Mesendoderm (in vitro differentiated cells): ENCODE measurements around the gene TRERF1.

Experiments
- DNase-seq: peaks from one replicate; pipeline ENCODE4 v3.0.0; 2013
- H2AK5ac ChIP-seq: 2 replicates; pipeline ENCODE4 v1.6.1; 2013; ENCODE audit warnings: low read length, inconsistent platforms
- H2BK120ac ChIP-seq: 2 replicates; pipeline ENCODE4 v1.6.1; 2013; ENCODE audit warnings: low read depth, mild to moderate bottlenecking, low read length, moderate library complexity, mixed read lengths
- H2BK15ac ChIP-seq: replicated peaks from 2 replicates; pipeline ENCODE4 v1.6.1; 2013; ENCODE audit warnings: low read depth, mild to moderate bottlenecking, moderate library complexity
- H2BK5ac ChIP-seq: 2 replicates; pipeline ENCODE4 v1.6.1; 2013; ENCODE audit warnings: low read length, inconsistent platforms
- H3K18ac ChIP-seq: 2 replicates; pipeline ENCODE4 v1.6.1; 2013; ENCODE audit warnings: mild to moderate bottlenecking, low read length, mixed read lengths
- H3K23ac ChIP-seq: one replicate; pipeline ENCODE4 v1.6.1; 2013; ENCODE audit warnings: low read length
- H3K27ac ChIP-seq: 2 replicates; pipeline ENCODE4 v1.5.1; 2013; ENCODE audit warnings: low read depth, mild to moderate bottlenecking, inconsistent platforms, low read length, moderate library complexity
- H3K27me3 ChIP-seq: 2 replicates; pipeline ENCODE4 v1.6.1; 2013; ENCODE audit warnings: low read length, control low read depth, mild to moderate bottlenecking, inconsistent platforms; ENCODE audit not compliant: insufficient read depth, poor library complexity
- H3K36me3 ChIP-seq: 2 replicates; pipeline ENCODE4 v1.6.1; 2013; ENCODE audit warnings: low read length, inconsistent platforms; ENCODE audit not compliant: control insufficient read depth, insufficient read depth
- H3K4ac ChIP-seq: one replicate; pipeline ENCODE4 v1.6.1; 2013; ENCODE audit warnings: low read depth, mild to moderate bottlenecking, low read length, moderate library complexity
- H3K4me1 ChIP-seq: 2 replicates; pipeline ENCODE4 v1.6.1; 2013; ENCODE audit warnings: low read depth, low read length, inconsistent platforms; ENCODE audit not compliant: control insufficient read depth
- H3K4me2 ChIP-seq: 2 replicates; pipeline ENCODE4 v1.6.1; 2013; ENCODE audit warnings: low read length
- H3K4me3 ChIP-seq: 2 replicates; pipeline ENCODE4 v1.5.1; 2013; ENCODE audit warnings: mild to moderate bottlenecking, low read length
- H3K56ac ChIP-seq: one replicate; pipeline ENCODE4 v1.6.1; 2013; ENCODE audit warnings: low read length
- H3K79me1 ChIP-seq: 2 replicates; pipeline ENCODE4 v1.6.1; 2013; ENCODE audit warnings: low read length, inconsistent platforms
- H3K79me2 ChIP-seq: 2 replicates; pipeline ENCODE4 v1.6.1; 2013; ENCODE audit warnings: mild to moderate bottlenecking, low read length; ENCODE audit not compliant: control insufficient read depth, insufficient read depth
- H3K9ac ChIP-seq: 2 replicates; pipeline ENCODE4 v1.6.1; 2013; ENCODE audit warnings: low read length, inconsistent platforms
- H4K5ac ChIP-seq: one replicate; pipeline ENCODE4 v1.6.1; 2013; ENCODE audit warnings: low read length
- H4K8ac ChIP-seq: one replicate; pipeline ENCODE4 v1.6.1; 2013; ENCODE audit warnings: low read depth, mild to moderate bottlenecking, control low read depth, low read length, moderate library complexity
- WGBS: extraction: QIAGEN DNeasy Blood & Tissue Kit; methylation state at CpG from one replicate; pipeline ENCODE4 v1.1.7; 2013; ENCODE audit warnings: low lambda C conversion rate, missing lambda C conversion rate; ENCODE audit not compliant: insufficient coverage; ENCODE audit errors: extremely low coverage; 5-methylcytosine and 5-hydroxymethylcytosine counted together

TRERF1 gene

DNA sequence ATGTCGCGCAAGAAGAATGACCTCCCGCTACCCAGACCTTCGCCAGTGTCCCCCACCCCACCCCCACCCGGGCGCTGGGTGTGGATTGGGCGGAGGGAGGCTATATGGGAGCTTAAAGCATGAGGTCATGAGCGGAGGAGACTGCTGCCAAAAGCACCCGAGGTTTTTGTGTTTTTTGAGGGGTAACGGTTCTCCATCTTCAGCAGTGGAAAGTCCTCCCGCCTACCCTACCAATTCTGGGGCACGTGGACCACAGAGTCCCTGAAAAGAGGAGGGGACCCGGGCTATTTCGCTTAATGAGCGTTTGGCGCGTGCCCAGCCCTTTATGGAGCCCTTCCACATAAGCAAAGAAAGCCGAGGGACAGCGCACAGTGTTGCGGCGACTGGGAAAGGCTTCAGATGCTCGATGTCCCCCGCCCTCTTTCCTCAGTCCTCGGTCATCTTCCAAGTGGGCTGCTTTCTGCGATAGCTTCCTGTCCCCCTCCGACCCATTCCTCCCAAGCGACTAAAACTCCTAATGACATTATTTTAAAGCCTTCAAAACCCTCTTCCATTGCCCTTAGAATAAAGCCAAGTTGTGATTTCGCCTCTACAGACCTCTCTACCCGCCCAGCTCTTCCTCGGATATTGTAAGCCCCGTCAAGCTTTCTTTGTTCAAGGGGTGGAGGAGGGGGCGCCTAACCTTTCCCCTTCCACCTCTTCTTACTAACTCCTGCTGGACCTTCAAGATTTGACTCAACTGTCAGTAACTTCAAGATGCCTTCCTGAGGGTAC lies 2.1 kb upstream of the TRERF1 start:
- peak overlapping the region; percentile 89 for H3K23ac ChIP-seq
- H2BK15ac ChIP-seq, result no peak overlapping the region
- peak overlapping the region; percentile 54 for H3K4me3 ChIP-seq
- no peak overlapping the region for H3K4ac ChIP-seq
- peak overlapping the region; percentile 100 for H3K56ac ChIP-seq
- no peak overlapping the region for H4K5ac ChIP-seq
- H3K36me3 ChIP-seq, result no peaks in the 10 kb centered on the region
- no peaks in the 10 kb centered on the region for H3K79me1 ChIP-seq
- H3K18ac ChIP-seq, result peak overlapping the region; percentile 53
- DNase-seq, result peak; percentile 87
- H3K79me2 ChIP-seq, result peaks cover 2% of the 10 kb centered on the region
- H2AK5ac ChIP-seq, result no peak overlapping the region
- peak overlapping the region; percentile 99 for H3K27ac ChIP-seq
- H3K4me2 ChIP-seq, result peak overlapping the region; percentile 96
- no CpG with 5 or more reads among the region's 32 CpGs for WGBS
- H4K8ac ChIP-seq, result peak overlapping the region; percentile 97
- H3K4me1 ChIP-seq, result peaks cover 11% of the 10 kb centered on the region
- H3K9ac ChIP-seq, result peak overlapping the region; percentile 96
- no peaks in the 10 kb centered on the region for H3K27me3 ChIP-seq
- H2BK5ac ChIP-seq, result peak overlapping the region; percentile 82
- peak overlapping the region; percentile 75 for H2BK120ac ChIP-seq

DNA sequence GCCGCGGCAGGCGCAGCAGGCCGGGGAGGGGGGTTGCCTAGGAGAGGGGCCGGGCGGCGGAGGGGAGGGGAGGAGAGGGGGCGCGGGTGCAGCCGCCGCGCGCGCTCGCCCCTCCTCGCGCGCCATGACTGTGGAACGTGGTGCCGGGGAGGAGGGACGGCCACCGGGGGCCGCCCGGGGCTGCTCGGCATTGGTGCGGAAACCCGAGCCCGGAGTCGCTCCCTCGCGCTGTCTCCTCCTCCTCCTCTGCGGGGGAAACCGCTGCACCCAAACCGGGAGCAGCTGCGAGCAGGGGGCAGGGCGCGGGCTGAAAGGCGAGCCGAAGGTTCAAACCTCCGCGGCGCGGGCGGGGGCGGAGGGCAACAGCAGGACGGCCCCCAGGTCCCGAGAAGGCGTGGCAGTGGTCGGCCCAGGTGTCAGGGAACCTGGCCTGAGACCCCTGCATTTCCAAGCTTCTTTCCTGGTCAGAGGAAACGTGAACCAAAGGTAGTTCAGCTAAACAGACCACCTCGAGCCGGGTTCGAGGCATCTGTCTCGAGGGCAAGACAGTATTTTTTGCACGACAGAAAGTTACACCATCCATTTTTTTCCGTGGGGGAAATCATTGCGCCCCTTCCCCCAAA lies 1.4 kb upstream of the TRERF1 start:
- H3K4me2 ChIP-seq, result peak overlapping the region; percentile 96
- no peak overlapping the region for H2BK15ac ChIP-seq
- H2AK5ac ChIP-seq, result no peak overlapping the region
- no CpG with 5 or more reads among the region's 57 CpGs for WGBS
- peak overlapping the region; percentile 92 for H3K4ac ChIP-seq
- peak; percentile 94 for DNase-seq
- peak overlapping the region; percentile 97 for H4K8ac ChIP-seq
- H3K4me1 ChIP-seq, result peaks cover 11% of the 10 kb centered on the region
- peak overlapping the region; percentile 99 for H3K27ac ChIP-seq
- peak overlapping the region; percentile 45 for H3K23ac ChIP-seq
- no peak overlapping the region for H4K5ac ChIP-seq
- H3K27me3 ChIP-seq, result no peaks in the 10 kb centered on the region
- peak overlapping the region; percentile 76 for H2BK5ac ChIP-seq
- peaks cover 7% of the 10 kb centered on the region for H3K79me2 ChIP-seq
- H2BK120ac ChIP-seq, result peak overlapping the region; percentile 66
- H3K18ac ChIP-seq, result peak overlapping the region; percentile 99
- H3K9ac ChIP-seq, result peak overlapping the region; percentile 96
- no peaks in the 10 kb centered on the region for H3K36me3 ChIP-seq
- H3K56ac ChIP-seq, result peak overlapping the region; percentile 100
- H3K79me1 ChIP-seq, result no peaks in the 10 kb centered on the region
- H3K4me3 ChIP-seq, result peak overlapping the region; percentile 95

DNA sequence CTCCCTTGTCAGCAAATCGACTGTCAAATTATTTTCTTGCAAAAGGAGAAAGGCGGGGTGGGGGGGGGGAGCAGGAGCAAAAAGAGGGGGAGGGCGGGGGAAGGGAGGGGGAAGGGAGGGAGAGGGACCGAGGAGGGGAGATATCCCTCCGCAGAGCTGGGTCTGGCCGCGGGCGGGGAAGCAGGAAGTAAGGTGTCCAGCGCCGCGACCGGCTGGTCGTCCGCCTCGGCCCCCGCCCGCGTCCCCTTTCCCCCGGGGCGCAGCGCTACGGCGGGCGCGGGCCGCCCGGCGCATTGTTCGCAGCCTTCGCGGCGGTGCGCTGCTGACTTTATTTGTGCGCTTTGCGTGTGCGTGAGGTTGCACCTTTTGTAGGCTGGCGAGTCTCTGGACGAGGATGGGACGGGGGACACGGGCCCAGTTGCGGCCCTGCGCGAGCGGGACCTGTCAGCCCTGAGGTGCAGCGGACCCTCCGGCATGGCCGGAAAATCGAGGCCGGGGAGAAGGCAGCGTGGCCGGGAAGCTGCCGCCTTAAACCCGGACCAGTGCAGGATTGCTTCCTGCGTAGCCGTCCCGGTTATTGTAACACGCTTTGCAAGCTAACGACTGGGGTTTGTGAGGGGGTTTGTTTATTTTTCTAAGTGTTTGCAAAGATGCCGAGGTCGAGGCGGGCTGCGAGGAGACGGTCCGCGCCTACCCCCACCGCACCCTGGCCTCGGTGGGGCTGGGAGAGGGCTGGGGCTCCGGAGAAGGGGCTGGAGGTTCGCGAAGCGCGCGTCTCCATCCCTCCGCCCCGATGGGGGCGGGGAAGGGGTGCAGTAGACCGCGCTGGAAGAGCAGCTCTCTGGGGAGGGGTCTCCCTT lies 675 bp upstream of the TRERF1 start:
- H4K5ac ChIP-seq, result no peak overlapping the region
- H3K4ac ChIP-seq, result peak overlapping the region; percentile 92
- peak; percentile 95 for DNase-seq
- peak overlapping the region; percentile 87 for H4K8ac ChIP-seq
- H2AK5ac ChIP-seq, result peak overlapping the region; percentile 43
- no peak overlapping the region for H2BK15ac ChIP-seq
- peak overlapping the region; percentile 82 for H3K4me2 ChIP-seq
- peak overlapping the region; percentile 99 for H3K18ac ChIP-seq
- H3K4me1 ChIP-seq, result peaks cover 11% of the 10 kb centered on the region
- no peaks in the 10 kb centered on the region for H3K27me3 ChIP-seq
- H3K27ac ChIP-seq, result peak overlapping the region; percentile 99
- peaks cover 10% of the 10 kb centered on the region for H3K79me2 ChIP-seq
- H3K9ac ChIP-seq, result peak overlapping the region; percentile 96
- peak overlapping the region; percentile 95 for H2BK5ac ChIP-seq
- H3K4me3 ChIP-seq, result peak overlapping the region; percentile 95
- peak overlapping the region; percentile 100 for H3K23ac ChIP-seq
- H3K56ac ChIP-seq, result peak overlapping the region; percentile 100
- no peak overlapping the region for H2BK120ac ChIP-seq
- H3K79me1 ChIP-seq, result no peaks in the 10 kb centered on the region
- no CpG with 5 or more reads among the region's 78 CpGs for WGBS
- H3K36me3 ChIP-seq, result no peaks in the 10 kb centered on the region

DNA sequence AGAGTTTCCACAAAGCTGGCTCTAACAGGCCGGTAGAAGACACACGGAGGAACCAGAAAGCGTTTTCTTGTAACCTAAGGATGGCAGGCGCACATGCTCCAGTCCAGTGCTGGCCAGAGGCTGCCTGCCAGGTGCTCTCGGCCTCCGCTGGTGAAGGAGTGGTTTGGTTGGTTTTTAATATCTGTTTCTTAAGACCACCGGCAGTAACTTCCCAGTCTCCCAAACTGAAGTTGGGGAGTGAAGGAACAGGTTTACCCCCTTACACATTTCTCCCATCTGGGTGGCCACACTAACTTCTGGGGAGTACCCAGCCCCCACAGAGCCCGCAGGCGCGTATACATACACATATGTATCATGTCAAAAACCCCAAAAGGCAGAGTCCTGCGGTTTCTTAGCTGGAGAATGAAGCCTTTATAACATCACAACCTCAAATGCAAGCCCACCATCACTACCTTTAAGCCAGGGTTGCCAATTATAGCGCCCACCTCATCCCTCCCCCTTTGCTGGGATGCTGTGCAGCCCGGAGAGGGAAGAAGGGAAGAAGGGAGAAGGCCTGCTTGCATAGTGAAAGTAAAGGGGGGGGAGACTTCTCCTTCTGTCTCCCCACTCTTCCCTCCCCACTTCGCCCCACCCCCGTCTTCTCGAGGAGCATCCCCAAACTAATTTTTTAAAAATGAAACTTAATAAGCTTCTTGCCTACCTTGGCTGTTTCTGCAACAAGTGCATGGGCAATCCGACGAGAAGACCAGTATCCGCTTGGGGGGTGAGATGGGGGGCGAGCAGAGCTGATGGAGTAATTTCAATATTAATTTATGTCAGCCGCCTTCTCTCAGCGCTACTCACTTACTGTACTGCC lies 1.0 kb downstream of the TRERF1 start:
- Histone ChIP-seq H4K8ac (no peak overlapping the region), H2BK15ac (no peak overlapping the region), H3K4me2 (peak overlapping the region; percentile 79), H2BK120ac (no peak overlapping the region), H3K79me1 (no peaks in the 10 kb centered on the region), H2BK5ac (no peak overlapping the region), H3K4me3 (peak overlapping the region; percentile 63), H3K4me1 (peaks cover 9% of the 10 kb centered on the region), H3K18ac (peak overlapping the region; percentile 46), H3K23ac (no peak overlapping the region), H4K5ac (no peak overlapping the region), H3K56ac (peak overlapping the region; percentile 88), H2AK5ac (no peak overlapping the region), H3K4ac (no peak overlapping the region), H3K79me2 (peaks cover 16% of the 10 kb centered on the region), H3K9ac (peak overlapping the region; percentile 70), H3K27ac (peak overlapping the region; percentile 93), H3K27me3 (no peaks in the 10 kb centered on the region), H3K36me3 (no peaks in the 10 kb centered on the region)
- no CpG with 5 or more reads among the region's 22 CpGs for whole genome bisulfite sequencing
- peak; percentile 42 for DNase-seq

DNA sequence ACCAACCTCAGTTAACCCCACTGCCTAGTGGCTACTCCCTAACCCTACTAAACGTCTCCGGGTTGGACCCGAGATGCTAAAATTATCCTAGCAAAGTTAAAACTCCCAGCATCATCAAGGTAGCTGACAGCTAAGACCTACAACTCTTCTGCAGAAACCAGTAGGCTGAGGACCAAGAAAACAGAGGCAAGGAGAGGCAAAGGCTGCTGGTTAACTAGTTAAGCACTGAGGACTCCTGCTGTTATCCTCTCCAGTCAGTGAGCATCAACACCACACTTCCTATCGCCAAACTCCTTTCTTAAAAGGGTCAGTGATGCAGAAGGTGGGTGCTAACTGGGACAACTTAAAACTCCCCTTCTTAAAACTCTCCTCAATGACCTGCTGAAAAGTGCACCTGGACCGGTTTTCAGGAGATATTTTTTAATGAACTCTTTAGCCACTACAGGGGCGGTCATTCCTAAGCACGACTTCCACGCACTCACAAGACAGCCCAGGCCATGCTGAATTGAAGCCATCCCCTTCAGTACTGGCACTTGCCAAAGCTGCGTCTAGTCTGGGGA lies 1.7 kb downstream of the TRERF1 start:
- Histone ChIP-seq H3K4me3 (peak overlapping the region; percentile 63), H4K8ac (no peak overlapping the region), H2BK120ac (no peak overlapping the region), H3K18ac (no peak overlapping the region), H3K4me1 (peaks cover 9% of the 10 kb centered on the region), H3K23ac (no peak overlapping the region), H3K79me1 (no peaks in the 10 kb centered on the region), H3K27me3 (no peaks in the 10 kb centered on the region), H3K4me2 (peak overlapping the region; percentile 79), H3K27ac (no peak overlapping the region), H2BK15ac (no peak overlapping the region), H2BK5ac (no peak overlapping the region), H3K56ac (peak overlapping the region; percentile 88), H3K36me3 (no peaks in the 10 kb centered on the region), H3K9ac (peak overlapping the region; percentile 70), H3K79me2 (peaks cover 21% of the 10 kb centered on the region), H4K5ac (no peak overlapping the region), H2AK5ac (no peak overlapping the region), H3K4ac (no peak overlapping the region)
- no CpG with 5 or more reads among the region's 9 CpGs for WGBS
- DNase-seq, result peak; percentile 64
